Kidney (tissue), 14 donors: Measurements from ENCODE around the gene OMG. TPM values are rescaled to one million over a fixed set of nuclear protein-coding genes. Genes with fewer than 3 reads are reported as not detected.

Experiments
- DNase-seq, 5 donors: peaks; one replicate each; pipeline ENCODE4 v3.0.0-alpha.2; 2013 to 2020
- FAIRE-seq: peaks from 2 replicates; lab custom pipeline; 2012; peaks lifted over from hg19 to GRCh38; lab: Jason Lieb, UNC
- H3K27ac ChIP-seq, 2 donors: one replicate each; pipeline ENCODE4 v1.7.0; 2013; ENCODE audit warnings: low read depth in 2 of 2, low read length in 2 of 2, inconsistent platforms in 1 of 2
- H3K27me3 ChIP-seq: one replicate; pipeline ENCODE4 v1.7.1; 2013; ENCODE audit warnings: low read length, inconsistent platforms; ENCODE audit not compliant: control insufficient read depth, insufficient read depth
- H3K36me3 ChIP-seq, 3 donors: one replicate each; pipeline versions ENCODE4 v1.7.0 to v1.7.1; 2013; ENCODE audit warnings: low read length in 3 of 3, control low read depth in 1 of 3, inconsistent platforms in 1 of 3; ENCODE audit not compliant: insufficient read depth in 3 of 3, control insufficient read depth in 2 of 3
- H3K4me1 ChIP-seq, 3 donors: one replicate each; pipeline versions ENCODE4 v1.7.0 to v1.7.1; 2013; ENCODE audit warnings: low read length in 3 of 3, inconsistent platforms in 1 of 3, low read depth in 1 of 3; ENCODE audit not compliant: control insufficient read depth in 2 of 3, insufficient read depth in 2 of 3
- H3K4me3 ChIP-seq, 3 donors: one replicate each; pipeline versions ENCODE4 v1.7.0 to v1.8.1; 2013; ENCODE audit warnings: low read length in 3 of 3, control low read depth in 1 of 3, inconsistent platforms in 1 of 3
- H3K9ac ChIP-seq, 3 donors: one replicate each; pipeline versions ENCODE4 v1.7.0 to v1.7.1; 2013; ENCODE audit warnings: low read length in 3 of 3, control low read depth in 1 of 3, inconsistent platforms in 1 of 3
- H3K9me3 ChIP-seq, 3 donors: one replicate each; pipeline versions ENCODE4 v1.7.0 to v1.7.1; 2013; ENCODE audit warnings: low read length in 3 of 3, control low read depth in 1 of 3, inconsistent platforms in 1 of 3; ENCODE audit not compliant: control insufficient read depth in 2 of 3, insufficient read depth in 1 of 3
- intact Hi-C: fragments of 100-400 bp; cut with DNase I; formaldehyde crosslinking; loops from one replicate; pipeline ENCODE4 v1.11.1; 2022
- polyA plus RNA-seq: library from polyadenylated mRNA; stranded (reverse); fragments of 350-450 nt; fragmentation: Illumina TruSeq; extraction: RNeasy Lipid Tissue Mini Kit (QIAGEN cat#74804); gene quantifications from one replicate; pipeline ENCODE4 v1.2.3, GENCODE V29; 2014; ENCODE audit warnings: low read depth, low replicate concordance; ENCODE audit not compliant: insufficient read depth
- total RNA-seq: library from RNA; stranded (reverse); fragmentation: NEBNext Ultra II Directional; extraction: Animal tissue kit (Norgen Biotek cat#: 25700); gene quantifications from one replicate; pipeline ENCODE4 v1.2.1, GENCODE V29; 2021
- TF ChIP-seq, protein P1 (sequence below): IDR thresholded peaks from 3 replicates; pipeline ENCODE4 v1.5.1; 2012; ENCODE audit warnings: mild to moderate bottlenecking, moderate library complexity, borderline replicate concordance; ENCODE audit not compliant: insufficient read depth; ENCODE audit errors: extremely low read depth
- donor health status: control.
- donor health status: control.
- donor health status: control.
- donor health status: control.
- donor health status: control.
- donor health status: DM: yes; HTN: yes; CAD: no.
- donor health status: Normal renal cell carcinoma (clear cell type).

Gene OMG
- total and polyA plus RNA-seq, 2 donors from 2014 or later: not detected

DNA sequence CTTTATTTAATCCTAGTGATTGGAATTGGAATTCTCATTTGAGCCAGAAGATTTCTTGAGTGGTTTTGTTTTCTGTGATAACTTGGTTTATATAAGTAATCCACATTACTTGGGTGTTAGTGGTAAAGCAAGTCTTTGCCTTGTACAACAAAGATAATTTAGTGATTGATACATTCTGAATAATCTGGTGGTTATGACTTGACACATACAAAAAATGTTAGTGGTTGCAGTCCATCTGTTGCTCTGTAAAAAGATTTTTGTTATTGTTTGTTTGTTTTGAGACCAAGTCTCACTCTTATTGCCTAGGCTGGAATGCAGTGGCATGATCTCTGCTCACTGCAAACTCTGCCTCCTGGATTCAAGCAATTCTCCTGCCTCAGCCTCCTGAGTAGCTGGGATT is 13.2 kb downstream of the OMG start:
- Histone ChIP-seq H3K27me3 (no peaks in the 10 kb centered on the region), H3K9ac (no peak overlapping the region), H3K27ac (no peak overlapping the region), H3K36me3 (peaks cover 0 to 7% (median 5%) of the 10 kb centered on the region in 3 donors), H3K9me3 (no peaks in the 10 kb centered on the region), H3K4me1 (no peaks in the 10 kb centered on the region), H3K4me3 (no peak overlapping the region)
- DNase-seq: no peak
- TF ChIP-seq, protein P1, sequence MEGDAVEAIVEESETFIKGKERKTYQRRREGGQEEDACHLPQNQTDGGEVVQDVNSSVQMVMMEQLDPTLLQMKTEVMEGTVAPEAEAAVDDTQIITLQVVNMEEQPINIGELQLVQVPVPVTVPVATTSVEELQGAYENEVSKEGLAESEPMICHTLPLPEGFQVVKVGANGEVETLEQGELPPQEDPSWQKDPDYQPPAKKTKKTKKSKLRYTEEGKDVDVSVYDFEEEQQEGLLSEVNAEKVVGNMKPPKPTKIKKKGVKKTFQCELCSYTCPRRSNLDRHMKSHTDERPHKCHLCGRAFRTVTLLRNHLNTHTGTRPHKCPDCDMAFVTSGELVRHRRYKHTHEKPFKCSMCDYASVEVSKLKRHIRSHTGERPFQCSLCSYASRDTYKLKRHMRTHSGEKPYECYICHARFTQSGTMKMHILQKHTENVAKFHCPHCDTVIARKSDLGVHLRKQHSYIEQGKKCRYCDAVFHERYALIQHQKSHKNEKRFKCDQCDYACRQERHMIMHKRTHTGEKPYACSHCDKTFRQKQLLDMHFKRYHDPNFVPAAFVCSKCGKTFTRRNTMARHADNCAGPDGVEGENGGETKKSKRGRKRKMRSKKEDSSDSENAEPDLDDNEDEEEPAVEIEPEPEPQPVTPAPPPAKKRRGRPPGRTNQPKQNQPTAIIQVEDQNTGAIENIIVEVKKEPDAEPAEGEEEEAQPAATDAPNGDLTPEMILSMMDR: no peak
- no peak for FAIRE-seq
- intact Hi-C loops: no loop called here

DNA sequence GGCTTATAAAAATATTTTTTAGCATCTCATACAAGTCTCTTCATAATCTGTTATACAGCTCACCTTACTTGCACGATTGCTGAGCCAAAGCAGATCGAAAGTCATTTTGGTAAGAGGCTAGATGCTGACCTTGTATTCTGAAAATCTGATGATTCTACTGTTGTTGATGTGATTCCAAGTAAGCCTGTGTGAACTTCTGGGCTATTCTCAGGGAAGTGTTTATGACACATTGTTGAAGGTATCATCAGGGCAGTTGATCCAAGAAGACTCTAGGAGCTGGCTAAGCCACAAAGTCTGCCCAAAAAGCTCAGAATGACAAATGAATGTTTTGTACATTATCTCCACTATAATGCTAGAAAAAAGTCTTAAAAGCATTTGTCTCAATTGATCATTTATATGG is 16.0 kb downstream of the OMG start:
- intact Hi-C loops: no loop called here
- peaks cover 4 to 15% (median 10%) of the 10 kb centered on the region in 3 donors for H3K36me3 ChIP-seq
- no peak overlapping the region for H3K27ac ChIP-seq
- H3K27me3 ChIP-seq: no peaks in the 10 kb centered on the region
- DNase-seq: no peak
- H3K4me3 ChIP-seq: no peak overlapping the region
- no peak overlapping the region for H3K9ac ChIP-seq
- no peak for FAIRE-seq
- H3K4me1 ChIP-seq: no peaks in the 10 kb centered on the region
- H3K9me3 ChIP-seq: no peaks in the 10 kb centered on the region
- TF ChIP-seq, protein P1: no peak

DNA sequence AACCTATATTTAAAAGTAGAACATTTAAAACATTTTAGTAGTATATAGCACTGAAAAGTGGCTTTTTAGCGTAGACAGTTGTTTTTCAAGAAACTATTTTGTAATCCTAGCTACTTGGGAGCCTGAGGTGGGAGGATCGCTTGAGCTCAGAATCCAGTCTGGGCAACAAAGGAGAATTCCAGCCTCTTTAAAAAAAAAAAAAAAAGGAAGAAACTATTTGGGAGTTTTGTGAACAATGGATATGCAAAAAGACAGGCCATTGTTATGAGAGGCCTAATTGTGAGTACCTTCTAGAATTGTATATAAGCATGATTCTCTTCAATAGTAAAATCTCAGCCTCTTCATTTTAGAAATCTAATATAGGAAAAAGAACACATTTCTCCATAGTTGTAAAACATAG is 17.6 kb downstream of the OMG start:
- Histone ChIP-seq H3K9ac (no peak overlapping the region), H3K4me3 (no peak overlapping the region), H3K4me1 (no peaks in the 10 kb centered on the region), H3K27ac (no peak overlapping the region), H3K27me3 (no peaks in the 10 kb centered on the region), H3K9me3 (no peaks in the 10 kb centered on the region), H3K36me3 (peaks cover 5 to 19% (median 10%) of the 10 kb centered on the region in 3 donors)
- FAIRE-seq (no peak), DNase-seq (no peak)
- intact Hi-C loops: no loop called here
- TF ChIP-seq, protein P1: no peak

DNA sequence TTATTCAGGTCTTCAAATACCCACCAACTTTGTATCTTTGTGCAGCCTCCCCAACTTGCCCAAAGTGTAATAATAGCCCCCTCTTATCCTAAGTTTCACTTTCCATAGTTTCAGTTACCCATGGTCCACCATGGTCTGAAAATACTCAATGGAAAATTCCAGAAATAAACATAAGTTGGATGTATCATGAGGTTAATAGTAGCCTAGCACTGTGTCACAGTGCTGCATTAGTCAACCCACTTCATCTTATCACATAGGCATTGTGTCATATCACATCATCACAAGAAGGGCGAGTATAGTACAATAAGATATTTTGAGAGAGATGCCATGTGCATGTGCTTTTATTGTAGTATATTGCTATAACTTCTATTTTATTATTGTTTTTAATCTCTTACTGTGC is 21.9 kb downstream of the OMG start:
- TF ChIP-seq, protein P1: no peak
- intact Hi-C loops: no loop called here
- Histone ChIP-seq H3K9me3 (no peaks in the 10 kb centered on the region), H3K27me3 (no peaks in the 10 kb centered on the region), H3K4me1 (no peaks in the 10 kb centered on the region), H3K4me3 (no peak overlapping the region), H3K36me3 (peaks cover 5 to 12% (median 5%) of the 10 kb centered on the region in 3 donors), H3K9ac (no peak overlapping the region), H3K27ac (no peak overlapping the region)
- FAIRE-seq (no peak), DNase-seq (no peak)
